Measurements from ENCODE around the gene ALDH3B2. TPM values are rescaled to one million over a fixed set of nuclear protein-coding genes. Genes with fewer than 3 reads are reported as not detected.
"Not testable (repeated sequence)": the region's sequence is repeated elsewhere in the genome, so short reads cannot be mapped to it uniquely, and the experiment has no call there.

ALDH3B2 gene
- total and polyA plus RNA-seq, 4 donors = 1.1 to 4.8 (median 2.5) TPM

- H3K9ac ChIP-seq (ENCODE audit: insufficient read depth in 1 of 2, low read length in 2 of 2); H3K27me3 ChIP-seq (ENCODE audit: control insufficient read depth in 3 of 3, insufficient read depth in 3 of 3, low read length in 2 of 3); H3K36me3 ChIP-seq (ENCODE audit: control insufficient read depth in 4 of 4, insufficient read depth in 4 of 4, low read length in 4 of 4); DNase-seq; H3K4me1 ChIP-seq (ENCODE audit: control insufficient read depth in 5 of 5, insufficient read depth in 5 of 5, low read length in 5 of 5); H3K9me3 ChIP-seq (ENCODE audit: control insufficient read depth in 4 of 4, insufficient read depth in 3 of 4, low read length in 3 of 4); ATAC-seq (ENCODE audit: insufficient read depth, low FRiP score); H3K27ac ChIP-seq (ENCODE audit: low read depth in 1 of 2, low read length in 1 of 2); H3K4me3 ChIP-seq: not testable (repeated sequence)
- WGBS, 2 donors = 93% methylated on average over 31 to 40 of the region's 40 CpGs
These were observed 55.3 kb downstream of the ALDH3B2 start for GRCh38 chr11:67618901-67619659.

DNA sequence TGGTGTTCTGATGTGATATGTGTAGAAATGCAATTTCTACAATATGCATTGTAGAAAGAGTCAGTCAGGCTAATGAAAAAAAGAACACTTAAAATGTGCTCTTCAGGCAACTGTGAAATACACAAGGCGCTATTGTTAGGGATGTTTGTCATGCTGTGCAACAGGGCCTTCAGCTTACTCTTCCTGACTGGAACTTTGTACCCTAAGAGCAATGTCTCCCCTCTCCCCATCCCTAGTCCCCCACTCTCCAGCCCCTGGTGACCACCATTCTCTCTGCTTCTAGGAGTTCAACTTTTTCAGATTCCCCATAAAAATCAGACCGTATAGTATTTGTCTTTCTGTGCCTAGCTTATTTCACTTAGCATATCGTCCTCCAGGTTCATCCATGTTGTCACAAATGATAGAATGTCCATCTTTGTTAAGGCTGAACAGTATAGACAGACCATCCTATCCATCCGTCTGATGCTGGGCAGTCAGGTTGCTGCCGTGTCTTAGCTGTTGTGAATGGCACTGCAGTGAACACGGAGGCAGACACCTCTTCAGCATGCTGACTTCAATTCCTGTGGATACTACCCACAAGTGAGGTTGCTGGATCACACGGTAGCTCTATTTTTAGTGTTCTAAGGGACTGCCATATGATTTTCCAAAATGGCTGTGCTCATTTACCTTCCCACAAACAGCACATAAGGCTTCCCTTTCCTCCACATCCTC, 57.0 kb downstream of the ALDH3B2 start:
- Histone ChIP-seq H3K9ac (ENCODE audit: insufficient read depth in 1 of 2, low read length in 2 of 2) (no peak overlapping the region), H3K9me3 (ENCODE audit: control insufficient read depth in 4 of 4, insufficient read depth in 3 of 4, low read length in 3 of 4) (no peaks in the 10 kb centered on the region), H3K4me3 (no peak overlapping the region), H3K36me3 (ENCODE audit: control insufficient read depth in 4 of 4, insufficient read depth in 4 of 4, low read length in 4 of 4) (peaks cover 0 to 5% (median 0%) of the 10 kb centered on the region in 4 donors), H3K27ac (ENCODE audit: low read depth in 1 of 2, low read length in 1 of 2) (no peak overlapping the region), H3K27me3 (ENCODE audit: control insufficient read depth in 3 of 3, insufficient read depth in 3 of 3, low read length in 2 of 3) (peaks cover 0 to 3% (median 2%) of the 10 kb centered on the region in 3 donors), H3K4me1 (ENCODE audit: control insufficient read depth in 5 of 5, insufficient read depth in 5 of 5, low read length in 5 of 5) (peaks cover 0 to 7% (median 0%) of the 10 kb centered on the region in 5 donors)
- 82 to 90% methylated on average over 7 of the region's 7 CpGs for WGBS, 2 donors
- DNase-seq (no peak), ATAC-seq (ENCODE audit: insufficient read depth, low FRiP score) (no peak)
- TF ChIP-seq, protein P1, sequence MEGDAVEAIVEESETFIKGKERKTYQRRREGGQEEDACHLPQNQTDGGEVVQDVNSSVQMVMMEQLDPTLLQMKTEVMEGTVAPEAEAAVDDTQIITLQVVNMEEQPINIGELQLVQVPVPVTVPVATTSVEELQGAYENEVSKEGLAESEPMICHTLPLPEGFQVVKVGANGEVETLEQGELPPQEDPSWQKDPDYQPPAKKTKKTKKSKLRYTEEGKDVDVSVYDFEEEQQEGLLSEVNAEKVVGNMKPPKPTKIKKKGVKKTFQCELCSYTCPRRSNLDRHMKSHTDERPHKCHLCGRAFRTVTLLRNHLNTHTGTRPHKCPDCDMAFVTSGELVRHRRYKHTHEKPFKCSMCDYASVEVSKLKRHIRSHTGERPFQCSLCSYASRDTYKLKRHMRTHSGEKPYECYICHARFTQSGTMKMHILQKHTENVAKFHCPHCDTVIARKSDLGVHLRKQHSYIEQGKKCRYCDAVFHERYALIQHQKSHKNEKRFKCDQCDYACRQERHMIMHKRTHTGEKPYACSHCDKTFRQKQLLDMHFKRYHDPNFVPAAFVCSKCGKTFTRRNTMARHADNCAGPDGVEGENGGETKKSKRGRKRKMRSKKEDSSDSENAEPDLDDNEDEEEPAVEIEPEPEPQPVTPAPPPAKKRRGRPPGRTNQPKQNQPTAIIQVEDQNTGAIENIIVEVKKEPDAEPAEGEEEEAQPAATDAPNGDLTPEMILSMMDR (IDR thresholded peaks at IDR 0.05; ENCODE audit: control extremely low read depth, extremely low read depth) = no peak

DNA sequence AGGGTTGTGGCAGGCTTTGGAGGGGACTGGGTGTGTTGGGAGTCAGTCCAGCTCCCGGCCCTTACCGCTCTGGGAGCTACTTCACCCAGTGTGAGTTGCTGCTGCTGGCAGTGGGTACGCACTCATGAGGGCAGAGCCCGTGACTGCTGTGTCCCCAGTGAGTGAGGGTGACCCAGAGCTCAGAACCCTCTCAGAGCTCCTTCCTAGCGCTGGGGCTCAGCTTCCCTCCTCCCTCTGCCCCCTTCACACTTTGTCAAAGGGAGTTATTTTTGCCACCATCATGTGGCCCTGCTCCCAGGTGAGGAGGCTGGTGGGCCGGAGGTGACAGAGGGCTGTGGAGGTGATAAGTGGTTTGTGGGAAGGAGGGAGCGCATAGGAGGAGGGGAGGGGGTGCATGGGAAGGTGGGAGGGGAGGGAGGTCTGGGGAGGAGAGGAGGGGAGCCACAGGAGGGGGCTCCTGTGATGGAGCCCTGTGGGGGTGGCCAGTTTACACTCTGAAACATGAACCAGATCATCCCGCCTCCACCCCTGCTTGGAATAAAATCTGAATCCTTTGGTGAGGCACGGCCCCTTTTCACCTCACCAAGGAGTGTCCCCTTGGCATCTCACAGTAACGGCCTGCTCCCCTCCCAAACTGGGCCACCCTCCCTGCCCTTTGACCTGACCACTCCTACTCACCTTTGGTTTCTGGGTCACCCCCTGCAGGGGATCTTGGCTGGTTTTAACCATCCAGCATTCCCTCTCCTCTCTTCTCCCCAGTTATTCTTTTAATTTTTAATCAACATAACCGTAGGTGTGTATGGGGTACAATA, 57.8 kb downstream of the ALDH3B2 start:
- WGBS, 2 donors = 37 to 54% methylated on average over 10 to 11 of the region's 11 CpGs
- H3K4me3 ChIP-seq = no peak overlapping the region
- H3K9ac ChIP-seq (ENCODE audit: insufficient read depth in 1 of 2, low read length in 2 of 2) = no peak overlapping the region
- no peaks in the 10 kb centered on the region for H3K9me3 ChIP-seq (ENCODE audit: control insufficient read depth in 4 of 4, insufficient read depth in 3 of 4, low read length in 3 of 4)
- H3K36me3 ChIP-seq (ENCODE audit: control insufficient read depth in 4 of 4, insufficient read depth in 4 of 4, low read length in 4 of 4) = peaks cover 0 to 13% (median 1%) of the 10 kb centered on the region in 4 donors
- H3K4me1 ChIP-seq (ENCODE audit: control insufficient read depth in 5 of 5, insufficient read depth in 5 of 5, low read length in 5 of 5) = peaks cover 0 to 7% (median 0%) of the 10 kb centered on the region in 5 donors
- ATAC-seq (ENCODE audit: insufficient read depth, low FRiP score) (no peak), DNase-seq (no peak)
- peaks cover 0 to 3% (median 2%) of the 10 kb centered on the region in 3 donors for H3K27me3 ChIP-seq (ENCODE audit: control insufficient read depth in 3 of 3, insufficient read depth in 3 of 3, low read length in 2 of 3)
- TF ChIP-seq, protein P1 (IDR thresholded peaks at IDR 0.05; ENCODE audit: control extremely low read depth, extremely low read depth) = no peak
- no peak overlapping the region for H3K27ac ChIP-seq (ENCODE audit: low read depth in 1 of 2, low read length in 1 of 2)
